Right lobe of liver (tissue), 4 donors: Measurements from ENCODE around the gene MARF1.

Source experiments
- CTCF ChIP-seq, 4 donors: fragments of 200-600 bp in 3 of 4; fragments of 450-650 bp in 1 of 4; IDR thresholded peaks; one replicate each; pipeline versions ENCODE4 v1.5.1 to v1.8.0; 2016 to 2022; ENCODE audit warnings: antibody characterized with exemption in 4 of 4, mild to moderate bottlenecking in 2 of 4
- POLR2A ChIP-seq: fragments of 450-650 bp; IDR thresholded peaks from one replicate; pipeline ENCODE4 v1.6.1; 2017; ENCODE audit warnings: antibody characterized with exemption, mild to moderate bottlenecking
- donor health status: DM: no; HTN: no; CAD: no.
- donor health status: DM: no; HTN: no; CAD: no.
- donor health status: DM: no; HTN: yes; CAD: no.

- TF ChIP-seq CTCF (IDR thresholded peaks at IDR 0.05): no peak
- no peak for TF ChIP-seq POLR2A
Measured at GRCh38 chr16:15667091-15667742, 24.3 kb upstream of the MARF1 start.
